ENCODE data around the gene IFT81.

- TF ChIP-seq CTCF (IDR thresholded peaks at IDR 0.05; ENCODE audit: insufficient read depth, low read length, poor library complexity, severe bottlenecking), result no peak
- no peak for TF ChIP-seq EZH2phosphoT487 (conservative IDR thresholded peaks at IDR 0.05; ENCODE audit: low read length)
These were observed 25.0 kb downstream of the IFT81 start for GRCh38 chr12:110149086-110149660.
